HG03064 (cell line): ENCODE data around the gene KRT38.
"Not testable (repeated sequence)": the region's sequence is repeated elsewhere in the genome, so short reads cannot be mapped to it uniquely, and the experiment has no call there.

Source experiments
- ATAC-seq: cut with Tn5 transposase; IDR thresholded peaks from one replicate; pipeline ENCODE4 v1.9.1; 2021; ENCODE audit warnings: low read depth; ENCODE audit not compliant: unreplicated experiment

KRT38 gene

GRCh38 chr17:41424111-41424635, 16.6 kb downstream of the KRT38 start, which contains the start of gene KRT37:
Gene KRT37 (minus strand): TSS chr17:41424585. CDS start chr17:41424523, 62 bp downstream.
- ATAC-seq, result no peak

GRCh38 chr17:41422586-41422985, 18.2 kb downstream of the KRT38 start:
- not testable (repeated sequence) for ATAC-seq

- ATAC-seq, result no peak
Observed at GRCh38 chr17:41421617-41422016, 19.2 kb downstream of the KRT38 start.

GRCh38 chr17:41421116-41421515, 19.7 kb downstream of the KRT38 start:
- ATAC-seq, result no peak

- no peak for ATAC-seq
Observed at GRCh38 chr17:41420134-41420533, 20.6 kb downstream of the KRT38 start.

GRCh38 chr17:41419716-41420115, 21.1 kb downstream of the KRT38 start:
- no peak for ATAC-seq

GRCh38 chr17:41418116-41418860, 22.5 kb downstream of the KRT38 start:
- ATAC-seq, result no peak

- no peak for ATAC-seq
Observed at GRCh38 chr17:41417576-41418015, 23.2 kb downstream of the KRT38 start.

- no peak for ATAC-seq
Observed at GRCh38 chr17:41417127-41417526, 23.7 kb downstream of the KRT38 start.

- ATAC-seq, result no peak
Observed at GRCh38 chr17:41416479-41416878, 24.3 kb downstream of the KRT38 start.

GRCh38 chr17:41415833-41416335, 24.9 kb downstream of the KRT38 start:
- no peak for ATAC-seq

GRCh38 chr17:41415411-41415810, 25.4 kb downstream of the KRT38 start:
- ATAC-seq, result no peak

- ATAC-seq, result no peak
Observed at GRCh38 chr17:41413982-41414381, 26.8 kb downstream of the KRT38 start.

- no peak for ATAC-seq
Observed at GRCh38 chr17:41413353-41413957, 27.3 kb downstream of the KRT38 start.

- ATAC-seq, result no peak
Observed at GRCh38 chr17:41411072-41411840, 29.5 kb downstream of the KRT38 start.

GRCh38 chr17:41407226-41407625, 33.6 kb downstream of the KRT38 start:
- ATAC-seq, result no peak

- ATAC-seq, result no peak
Observed at GRCh38 chr17:41406205-41406604, 34.6 kb downstream of the KRT38 start.

GRCh38 chr17:41404024-41404671, 36.6 kb downstream of the KRT38 start:
- no peak for ATAC-seq

GRCh38 chr17:41403404-41404023, 37.3 kb downstream of the KRT38 start:
- ATAC-seq, result no peak

GRCh38 chr17:41402161-41402560, 38.6 kb downstream of the KRT38 start:
- ATAC-seq, result no peak
